Caco-2 (cell line): ENCODE results near the gene PCID2. TPM values are rescaled to one million over a fixed set of nuclear protein-coding genes. Genes with fewer than 3 reads are reported as not detected.
A peak's percentile ranks its signal among the peaks of the same experiment; 100 is the strongest.

Experiments
- BruUV-seq: library from RNA; stranded (reverse); fragments of 400-500 nt; replicated peaks from 2 replicates; lab custom pipeline; 2021; lab: Mats Ljungman, UMichigan
- CTCF ChIA-PET: fragments of 300-600 bp; sonication (Branson Sonifier 250); formaldehyde crosslinking; loops from one replicate; lab custom pipeline; 2022; ENCODE audit warnings: antibody characterized with exemption; lab: Charles Lee
- POLR2A ChIA-PET: fragments of 300-600 bp; sonication (Branson Sonifier 250); formaldehyde crosslinking; loops from one replicate; lab custom pipeline; 2022; ENCODE audit warnings: antibody characterized with exemption; lab: Charles Lee
- DNase-seq, 2 experiments: peaks; one replicate each; pipeline versions ENCODE4 v3.0.0 to v3.0.0-alpha.2; 2020 to 2022
- H3K27me3 ChIP-seq: replicated peaks from 2 replicates; pipeline ENCODE4 v1.6.0; 2011; ENCODE audit warnings: low read length; ENCODE audit not compliant: control insufficient read depth, insufficient read depth
- H3K36me3 ChIP-seq: 2 replicates; pipeline ENCODE4 v1.5.1; 2011; ENCODE audit warnings: low read length; ENCODE audit not compliant: control insufficient read depth, insufficient read depth
- H3K4me1 ChIP-seq: fragments of 250-450 bp; sonication (Bioruptor Pico); 2 replicates; pipeline ENCODE4 v1.5.1; 2020; ENCODE audit warnings: mild to moderate bottlenecking
- H3K4me3 ChIP-seq: 2 replicates; pipeline ENCODE4 v1.5.1; 2011; ENCODE audit warnings: low read depth, mild to moderate bottlenecking, control low read depth, low read length
- H3K9me3 ChIP-seq: fragments of 250-450 bp; sonication (Bioruptor Pico); 2 replicates; pipeline ENCODE4 v1.5.1; 2020; ENCODE audit warnings: mild to moderate bottlenecking, moderate library complexity
- H3K27ac Mint-ChIP-seq: one replicate; pipeline ENCODE4 v1.8.0; 2022; ENCODE audit warnings: mixed read lengths; ENCODE audit not compliant: unreplicated experiment
- H3K27me3 Mint-ChIP-seq: one replicate; pipeline ENCODE4 v1.8.0; 2022; ENCODE audit warnings: mixed read lengths; ENCODE audit not compliant: insufficient read depth, unreplicated experiment
- H3K36me3 Mint-ChIP-seq: one replicate; pipeline ENCODE4 v1.8.0; 2022; ENCODE audit warnings: mild to moderate bottlenecking, mixed read lengths; ENCODE audit not compliant: insufficient read depth, unreplicated experiment
- H3K4me1 Mint-ChIP-seq: one replicate; pipeline ENCODE4 v1.8.0; 2022; ENCODE audit warnings: low read depth, mixed read lengths; ENCODE audit not compliant: unreplicated experiment
- H3K4me3 Mint-ChIP-seq: one replicate; pipeline ENCODE4 v1.8.0; 2022; ENCODE audit warnings: mild to moderate bottlenecking, moderate library complexity, mixed read lengths; ENCODE audit not compliant: unreplicated experiment
- H3K9me3 Mint-ChIP-seq: one replicate; pipeline ENCODE4 v1.8.0; 2022; ENCODE audit warnings: mixed read lengths; ENCODE audit not compliant: unreplicated experiment
- intact Hi-C: fragments of 100-400 bp; cut with micrococcal nuclease; formaldehyde crosslinking; loops from one replicate; pipeline ENCODE4 v1.10.0; 2022; ENCODE audit not compliant: unreplicated experiment
- total RNA-seq: library from RNA; stranded (reverse); gene quantifications from 2 replicates; pipeline ENCODE4 v1.2.3, GENCODE V29; 2022
- TF ChIP-seq, protein P1 (sequence below), 2 experiments: fragments of 200-600 bp in 1 of 2; IDR thresholded peaks; 1 replicate in 1 of 2; 2 replicates in 1 of 2; pipeline versions ENCODE4 v1.5.1 to v1.8.0; 2011 to 2022; ENCODE audit warnings: antibody characterized with exemption in 1 of 2, control low read depth in 1 of 2, inconsistent platforms in 1 of 2, low read depth in 1 of 2, low read length in 1 of 2, mild to moderate bottlenecking in 1 of 2, moderate library complexity in 1 of 2; ENCODE audit not compliant: insufficient read depth in 1 of 2, severe bottlenecking in 1 of 2, unreplicated experiment in 1 of 2

The PCID2 gene
- total RNA-seq, 1 experiment from 2014 or later: 81.5 TPM

DNA sequence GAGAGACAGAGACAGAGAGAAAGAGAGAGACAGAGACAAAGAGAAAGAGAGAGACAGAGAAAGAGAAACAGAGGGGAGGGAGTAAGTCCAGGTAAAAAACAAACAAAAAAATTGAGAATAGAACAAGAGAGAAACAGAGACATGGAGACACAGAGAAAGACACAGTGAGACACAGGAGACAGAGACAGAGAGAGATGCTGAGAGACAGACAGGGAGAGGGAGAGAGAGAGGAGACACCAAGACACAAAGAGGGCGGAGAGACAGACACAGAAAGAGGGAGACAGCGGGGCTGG is 55.8 kb downstream of the PCID2 start:
- Histone ChIP-seq H3K4me3 (no peak overlapping the region), H3K27me3 (no peaks in the 10 kb centered on the region), H3K4me1 (peaks cover 13% of the 10 kb centered on the region), H3K36me3 (no peaks in the 10 kb centered on the region; the same call in 1 of the 2 replicates), H3K9me3 (0 out of 2 replicates have a peak, but pooled peaks cover 2% of the 10 kb centered on the region)
- POLR2A ChIA-PET: no interaction called here
- Mint-ChIP-seq H3K27ac (peak overlapping the region; percentile 43), H3K9me3 (peaks cover 9% of the 10 kb centered on the region), H3K27me3 (no peaks in the 10 kb centered on the region), H3K4me1 (peaks cover 16% of the 10 kb centered on the region), H3K36me3 (peaks cover 5% of the 10 kb centered on the region), H3K4me3 (peak overlapping the region; percentile 68)
- CTCF ChIA-PET: no interaction called here
- TF ChIP-seq, protein P1, sequence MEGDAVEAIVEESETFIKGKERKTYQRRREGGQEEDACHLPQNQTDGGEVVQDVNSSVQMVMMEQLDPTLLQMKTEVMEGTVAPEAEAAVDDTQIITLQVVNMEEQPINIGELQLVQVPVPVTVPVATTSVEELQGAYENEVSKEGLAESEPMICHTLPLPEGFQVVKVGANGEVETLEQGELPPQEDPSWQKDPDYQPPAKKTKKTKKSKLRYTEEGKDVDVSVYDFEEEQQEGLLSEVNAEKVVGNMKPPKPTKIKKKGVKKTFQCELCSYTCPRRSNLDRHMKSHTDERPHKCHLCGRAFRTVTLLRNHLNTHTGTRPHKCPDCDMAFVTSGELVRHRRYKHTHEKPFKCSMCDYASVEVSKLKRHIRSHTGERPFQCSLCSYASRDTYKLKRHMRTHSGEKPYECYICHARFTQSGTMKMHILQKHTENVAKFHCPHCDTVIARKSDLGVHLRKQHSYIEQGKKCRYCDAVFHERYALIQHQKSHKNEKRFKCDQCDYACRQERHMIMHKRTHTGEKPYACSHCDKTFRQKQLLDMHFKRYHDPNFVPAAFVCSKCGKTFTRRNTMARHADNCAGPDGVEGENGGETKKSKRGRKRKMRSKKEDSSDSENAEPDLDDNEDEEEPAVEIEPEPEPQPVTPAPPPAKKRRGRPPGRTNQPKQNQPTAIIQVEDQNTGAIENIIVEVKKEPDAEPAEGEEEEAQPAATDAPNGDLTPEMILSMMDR (IDR thresholded peaks at IDR 0.05; ENCODE audit: insufficient read depth in 1 of 2, low read depth in 1 of 2, low read length in 1 of 2, severe bottlenecking in 1 of 2, unreplicated experiment in 1 of 2): no peak
- intact Hi-C loops: no loop called here
- BruUV-seq: no TSS peak
- no peak for DNase-seq

DNA sequence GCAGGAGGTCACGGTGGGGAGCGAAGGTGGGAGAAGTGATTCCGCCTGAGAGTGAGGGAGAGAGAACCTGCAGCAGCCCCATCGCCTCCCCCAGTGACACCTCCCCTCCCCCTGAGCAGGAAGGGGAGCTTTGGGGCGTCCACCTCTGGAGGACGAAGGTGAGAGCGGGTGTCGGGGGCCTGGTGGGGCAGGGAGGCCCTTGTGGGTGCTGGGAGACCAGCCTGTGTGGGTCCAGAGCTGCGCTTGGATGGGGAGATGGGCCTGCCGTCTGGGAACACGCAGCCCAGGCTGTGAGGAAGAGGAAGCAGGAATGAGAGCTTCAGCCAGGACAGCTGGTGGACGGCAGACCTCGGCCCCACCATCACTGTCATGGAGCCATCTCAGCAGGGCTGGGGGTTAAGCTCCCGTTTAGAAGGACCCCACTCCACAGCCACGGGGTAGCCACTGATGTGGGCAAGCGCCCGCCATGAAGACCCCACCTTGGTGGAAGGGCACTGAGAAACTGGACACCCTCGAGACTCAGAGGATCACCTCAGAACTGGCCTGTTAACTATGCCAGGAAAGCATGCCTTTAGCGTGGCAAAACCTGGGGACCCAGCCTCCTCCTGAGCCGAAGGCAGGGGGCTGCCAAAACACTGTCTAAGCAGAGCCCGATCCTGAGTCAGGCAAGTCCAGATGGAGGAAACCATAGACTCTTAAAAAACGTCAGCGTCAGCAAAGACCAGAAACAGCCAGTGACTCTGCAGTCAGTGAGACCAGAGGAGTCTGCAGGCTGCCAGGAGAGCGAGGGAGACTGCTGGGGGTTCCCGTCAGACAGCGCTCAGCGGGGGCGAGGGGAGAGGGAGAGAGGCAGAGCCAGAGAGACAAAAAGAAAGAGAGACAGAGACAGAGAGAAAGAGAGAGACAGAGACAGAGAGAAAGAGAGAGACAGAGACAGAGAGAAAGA is 56.5 kb downstream of the PCID2 start:
- H3K9me3 ChIP-seq: 0 out of 2 replicates have a peak, but pooled peaks cover 2% of the 10 kb centered on the region
- CTCF ChIA-PET: interaction anchor here (0.7 kb wide), 1 partner anchor 367 kb away, joined by 3 read pairs; no protein-coding TSS in a partner anchor
- Mint-ChIP-seq H3K27me3 (no peaks in the 10 kb centered on the region), H3K4me3 (peak overlapping the region; percentile 68), H3K9me3 (peaks cover 9% of the 10 kb centered on the region), H3K27ac (peak overlapping the region; percentile 46), H3K36me3 (peaks cover 5% of the 10 kb centered on the region), H3K4me1 (peaks cover 16% of the 10 kb centered on the region)
- POLR2A ChIA-PET: no interaction called here
- no TSS peak for BruUV-seq
- intact Hi-C loops: no loop called here
- H3K4me3 ChIP-seq: no peak overlapping the region
- H3K36me3 ChIP-seq: no peaks in the 10 kb centered on the region; the same call in 1 of the 2 replicates
- TF ChIP-seq, protein P1 (IDR thresholded peaks at IDR 0.05; ENCODE audit: insufficient read depth in 1 of 2, low read depth in 1 of 2, low read length in 1 of 2, severe bottlenecking in 1 of 2, unreplicated experiment in 1 of 2): no peak
- H3K27me3 ChIP-seq: no peaks in the 10 kb centered on the region
- peaks cover 13% of the 10 kb centered on the region for H3K4me1 ChIP-seq
- no peak for DNase-seq

DNA sequence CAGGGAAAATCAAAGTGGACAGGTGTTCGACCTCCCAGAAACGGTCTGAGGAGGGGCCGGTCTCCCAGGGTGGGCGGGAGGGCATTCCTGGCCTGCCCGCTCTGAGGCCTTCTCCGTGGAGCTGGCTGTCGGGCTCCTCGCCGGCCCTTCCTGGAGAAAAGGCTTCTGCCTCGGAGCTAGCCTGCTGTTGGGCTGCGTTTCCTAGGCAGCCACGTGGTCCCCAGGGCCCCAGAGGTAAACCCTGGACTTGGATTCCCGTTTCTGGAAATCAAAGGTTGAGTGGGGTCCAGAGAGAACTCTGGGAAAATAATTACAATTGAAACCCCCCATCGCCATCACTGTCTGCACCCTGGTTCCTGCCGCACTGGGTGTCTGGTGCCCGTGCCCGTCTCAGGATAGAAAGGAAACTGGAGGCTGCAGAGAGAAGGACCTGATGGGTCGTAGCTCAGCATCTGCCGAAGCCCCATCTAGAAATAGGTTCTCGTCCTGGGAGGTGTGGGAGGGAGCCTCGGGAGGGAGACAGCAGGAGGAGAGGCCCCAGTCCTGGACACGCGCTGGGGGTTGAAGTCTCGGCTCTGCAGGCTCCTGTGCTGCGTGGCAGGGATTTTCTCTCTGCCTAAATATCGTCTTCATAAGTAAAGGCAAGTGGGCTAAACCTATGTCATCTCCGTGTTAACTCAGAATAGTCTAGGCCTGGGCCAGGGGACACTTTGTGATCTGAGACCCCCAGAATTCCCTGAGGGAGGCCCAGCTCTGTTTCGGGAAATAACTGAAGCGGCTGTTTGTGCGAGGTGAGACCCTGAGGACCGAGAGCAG is 57.7 kb downstream of the PCID2 start:
- TF ChIP-seq, protein P1 (IDR thresholded peaks at IDR 0.05; ENCODE audit: insufficient read depth in 1 of 2, low read depth in 1 of 2, low read length in 1 of 2, severe bottlenecking in 1 of 2, unreplicated experiment in 1 of 2): no peak
- no peak for DNase-seq
- Histone ChIP-seq H3K9me3 (no peaks in the 10 kb centered on the region), H3K4me3 (no peak overlapping the region), H3K27me3 (no peaks in the 10 kb centered on the region), H3K36me3 (no peaks in the 10 kb centered on the region; the same call in 1 of the 2 replicates), H3K4me1 (peaks cover 13% of the 10 kb centered on the region)
- no peak overlapping the region for H3K4me3 Mint-ChIP-seq
- ChIA-PET POLR2A (no interaction called here), CTCF (interaction anchor here (0.5 kb wide), 1 partner anchor 34 kb away, joined by 3 read pairs; no protein-coding TSS in a partner anchor)
- peaks cover 6% of the 10 kb centered on the region for H3K9me3 Mint-ChIP-seq
- H3K36me3 Mint-ChIP-seq: peaks cover 5% of the 10 kb centered on the region
- peak overlapping the region; percentile 46 for H3K27ac Mint-ChIP-seq
- intact Hi-C loops: no loop called here
- BruUV-seq: no TSS peak
- H3K27me3 Mint-ChIP-seq: no peaks in the 10 kb centered on the region
- peaks cover 16% of the 10 kb centered on the region for H3K4me1 Mint-ChIP-seq
